ENCODE data around the gene SNX9. TPM values are rescaled to one million over a fixed set of nuclear protein-coding genes. Genes with fewer than 3 reads are reported as not detected.

The SNX9 gene
- total and polyA plus RNA-seq, 9 donors = 20.2 to 36.9 (median 27.1) TPM

DNA sequence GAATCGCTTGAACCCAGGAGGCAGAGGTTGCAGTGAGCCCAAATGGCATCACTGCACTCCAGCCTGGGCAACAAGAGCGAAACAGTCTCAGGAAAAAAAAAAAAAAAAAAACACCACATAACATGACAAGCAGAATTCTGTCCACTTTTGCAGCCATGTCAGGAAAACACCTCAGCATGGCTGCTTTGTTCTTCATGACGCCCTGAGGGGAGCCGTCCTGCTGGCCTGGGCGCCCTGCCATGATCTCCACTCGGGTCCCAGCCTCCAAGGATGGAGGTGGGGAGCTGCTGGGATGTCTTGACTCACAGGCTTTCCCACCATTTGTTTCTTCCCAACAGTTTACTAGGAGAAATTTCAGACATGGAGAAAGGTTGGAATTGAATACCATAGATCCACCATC lies 42.2 kb downstream of the SNX9 start:
- Histone ChIP-seq H3K27ac (ENCODE audit: low read length) (no peak overlapping the region), H3K4me1 (ENCODE audit: control insufficient read depth, insufficient read depth, low read length) (no peaks in the 10 kb centered on the region), H3K27me3 (ENCODE audit: control insufficient read depth, insufficient read depth, low read length) (no peaks in the 10 kb centered on the region), H3K36me3 (ENCODE audit: control insufficient read depth, insufficient read depth, low read length) (peaks cover 16% of the 10 kb centered on the region), H3K9me3 (replicated peaks; ENCODE audit: control insufficient read depth, low read depth, low read length) (no peaks in the 10 kb centered on the region), H3K4me3 (ENCODE audit: low read length) (no peak overlapping the region)
- DNase-seq = no peak
- WGBS (ENCODE audit: insufficient coverage) = 87% methylated on average over 3 of the region's 6 CpGs

DNA sequence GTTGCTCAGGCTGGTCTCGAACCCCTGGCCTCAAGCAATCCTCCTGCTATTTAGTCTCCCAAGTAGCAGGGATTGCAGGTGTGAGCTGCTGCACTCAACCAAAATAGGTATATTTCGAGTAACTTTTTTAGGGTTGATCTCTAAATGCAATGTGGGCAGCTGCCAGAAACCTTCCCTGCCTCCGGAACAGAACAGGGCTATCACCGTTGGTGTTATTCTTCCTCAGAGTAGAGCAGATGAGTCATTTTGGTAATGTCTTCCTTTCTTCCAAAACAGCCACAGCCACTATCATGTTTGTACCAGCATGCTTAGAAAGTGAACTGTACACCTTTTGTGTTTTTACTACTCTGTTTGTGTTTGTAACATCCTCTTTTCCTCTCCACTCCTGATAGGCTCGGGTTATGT lies 44.1 kb downstream of the SNX9 start:
- H3K9me3 ChIP-seq (replicated peaks; ENCODE audit: control insufficient read depth, low read depth, low read length) = no peaks in the 10 kb centered on the region
- H3K4me1 ChIP-seq (ENCODE audit: control insufficient read depth, insufficient read depth, low read length) = no peaks in the 10 kb centered on the region
- no peaks in the 10 kb centered on the region for H3K27me3 ChIP-seq (ENCODE audit: control insufficient read depth, insufficient read depth, low read length)
- H3K36me3 ChIP-seq (ENCODE audit: control insufficient read depth, insufficient read depth, low read length) = peaks cover 23% of the 10 kb centered on the region
- no peak for DNase-seq
- H3K27ac ChIP-seq (ENCODE audit: low read length) = no peak overlapping the region
- H3K4me3 ChIP-seq (ENCODE audit: low read length) = no peak overlapping the region
- WGBS (ENCODE audit: insufficient coverage) = 60% methylated on average over 2 of the region's 5 CpGs

DNA sequence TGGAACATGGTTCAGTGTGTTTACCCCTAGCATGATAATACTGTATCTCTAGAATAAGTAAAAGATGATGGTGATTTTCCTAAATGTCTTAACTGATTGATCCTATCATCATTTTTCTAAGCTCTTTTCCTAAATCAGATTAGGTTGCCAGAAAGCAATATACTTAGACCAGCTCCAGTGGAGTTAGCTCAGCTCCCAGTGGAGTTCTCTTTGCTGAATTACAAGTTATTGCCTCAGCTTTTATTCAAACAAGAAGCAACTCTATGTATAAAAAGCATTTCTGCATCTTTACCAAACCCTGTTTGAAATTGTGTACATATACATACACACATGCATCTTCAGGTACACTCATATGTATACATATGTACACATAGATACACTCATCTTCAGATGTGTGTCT lies 44.9 kb downstream of the SNX9 start:
- peak; percentile 58 for DNase-seq
- no peaks in the 10 kb centered on the region for H3K9me3 ChIP-seq (replicated peaks; ENCODE audit: control insufficient read depth, low read depth, low read length)
- H3K27ac ChIP-seq (ENCODE audit: low read length) = peak overlapping the region; percentile 10
- no peak overlapping the region for H3K4me3 ChIP-seq (ENCODE audit: low read length)
- peaks cover 26% of the 10 kb centered on the region for H3K36me3 ChIP-seq (ENCODE audit: control insufficient read depth, insufficient read depth, low read length)
- no peaks in the 10 kb centered on the region for H3K27me3 ChIP-seq (ENCODE audit: control insufficient read depth, insufficient read depth, low read length)
- no peaks in the 10 kb centered on the region for H3K4me1 ChIP-seq (ENCODE audit: control insufficient read depth, insufficient read depth, low read length)

DNA sequence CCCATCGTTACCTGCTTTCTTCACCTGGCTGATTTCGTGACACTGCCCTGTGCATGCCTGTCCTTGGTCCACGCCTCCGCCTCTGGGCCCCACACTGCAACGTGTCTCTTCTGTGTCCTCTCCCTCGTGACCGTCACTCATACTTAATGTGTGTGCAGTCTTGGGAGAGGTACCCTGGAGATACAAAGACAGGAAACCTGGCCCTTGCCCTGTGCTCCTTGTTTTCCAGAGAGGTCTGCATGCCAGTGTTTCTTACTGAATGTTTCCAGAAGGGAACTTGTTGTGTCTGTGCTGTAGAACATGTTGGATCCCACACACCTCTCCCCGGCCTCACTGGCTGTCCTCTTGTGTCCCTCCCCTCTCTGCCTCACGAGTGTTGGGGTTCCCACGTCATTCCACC lies 45.8 kb downstream of the SNX9 start:
- DNase-seq = peak; percentile 17
- H3K36me3 ChIP-seq (ENCODE audit: control insufficient read depth, insufficient read depth, low read length) = peaks cover 29% of the 10 kb centered on the region
- H3K4me1 ChIP-seq (ENCODE audit: control insufficient read depth, insufficient read depth, low read length) = no peaks in the 10 kb centered on the region
- H3K4me3 ChIP-seq (ENCODE audit: low read length) = no peak overlapping the region
- H3K27me3 ChIP-seq (ENCODE audit: control insufficient read depth, insufficient read depth, low read length) = no peaks in the 10 kb centered on the region
- H3K9me3 ChIP-seq (replicated peaks; ENCODE audit: control insufficient read depth, low read depth, low read length) = no peaks in the 10 kb centered on the region
- 85% methylated on average over 10 of the region's 10 CpGs for WGBS (ENCODE audit: insufficient coverage)
- no peak overlapping the region for H3K27ac ChIP-seq (ENCODE audit: low read length)

DNA sequence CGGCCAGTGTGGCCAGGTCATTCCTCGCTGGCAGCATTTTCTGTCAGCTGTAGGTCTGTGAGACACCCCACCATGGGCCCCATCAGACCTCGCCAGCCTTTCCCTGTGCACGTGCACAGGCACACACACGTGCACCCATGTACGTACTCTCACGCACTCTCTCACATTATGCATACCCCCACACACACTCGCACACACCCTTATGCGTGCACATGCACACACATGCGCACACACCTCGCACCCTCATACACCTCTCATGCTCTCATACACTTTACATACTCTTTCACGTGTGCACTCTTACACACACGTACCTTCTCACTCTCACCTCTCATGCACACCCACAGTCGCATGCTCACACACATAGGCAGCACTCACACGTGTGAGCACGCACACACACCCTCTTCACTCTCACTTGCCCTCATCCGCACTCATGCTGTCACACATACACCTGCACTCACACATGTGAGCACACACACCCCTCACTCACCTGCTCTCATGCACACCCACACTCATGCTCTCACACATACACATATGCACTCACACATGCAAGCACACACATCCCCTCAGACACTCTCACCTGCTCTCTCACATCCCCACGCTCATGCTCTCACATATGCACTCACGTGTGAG lies 46.7 kb downstream of the SNX9 start:
- no peak for DNase-seq
- Histone ChIP-seq H3K27me3 (ENCODE audit: control insufficient read depth, insufficient read depth, low read length) (no peaks in the 10 kb centered on the region), H3K4me1 (ENCODE audit: control insufficient read depth, insufficient read depth, low read length) (no peaks in the 10 kb centered on the region), H3K9me3 (replicated peaks; ENCODE audit: control insufficient read depth, low read depth, low read length) (no peaks in the 10 kb centered on the region), H3K36me3 (ENCODE audit: control insufficient read depth, insufficient read depth, low read length) (peaks cover 32% of the 10 kb centered on the region), H3K4me3 (ENCODE audit: low read length) (no peak overlapping the region), H3K27ac (ENCODE audit: low read length) (no peak overlapping the region)
- 90% methylated on average over 19 of the region's 19 CpGs for WGBS (ENCODE audit: insufficient coverage)

DNA sequence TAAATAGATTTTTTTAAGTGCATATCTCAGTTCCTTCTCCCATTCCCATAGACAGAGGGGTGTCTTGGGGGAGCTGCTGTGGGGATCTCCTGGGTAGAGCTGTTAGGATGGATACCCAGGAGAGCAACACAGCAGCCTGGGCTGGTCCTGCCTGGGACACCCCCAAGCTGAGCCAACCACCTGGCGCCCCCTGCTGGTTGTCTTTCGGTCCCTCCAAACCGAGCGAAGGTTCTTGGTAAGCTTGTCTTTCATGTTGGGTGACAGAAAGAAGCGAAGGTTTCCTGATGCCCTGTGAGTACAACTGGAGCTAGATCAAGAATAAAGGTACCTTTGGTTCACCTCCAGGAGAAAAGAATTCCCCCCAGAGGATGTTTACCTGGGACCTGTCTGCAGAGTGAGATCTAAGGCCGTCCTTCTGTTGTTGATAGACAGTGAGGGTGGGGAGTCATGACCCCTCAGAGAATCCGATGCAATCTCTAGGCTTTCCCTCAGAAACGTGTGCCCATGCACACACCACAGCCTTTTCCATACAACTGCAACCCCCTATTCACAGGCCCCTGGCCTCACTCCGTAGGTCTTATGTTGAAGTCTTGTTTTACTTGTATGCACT lies 50.8 kb downstream of the SNX9 start:
- H3K27ac ChIP-seq (ENCODE audit: low read length) = no peak overlapping the region
- no peaks in the 10 kb centered on the region for H3K4me1 ChIP-seq (ENCODE audit: control insufficient read depth, insufficient read depth, low read length)
- 69% methylated on average over 3 of the region's 9 CpGs for WGBS (ENCODE audit: insufficient coverage)
- H3K36me3 ChIP-seq (ENCODE audit: control insufficient read depth, insufficient read depth, low read length) = peaks cover 46% of the 10 kb centered on the region
- no peaks in the 10 kb centered on the region for H3K9me3 ChIP-seq (replicated peaks; ENCODE audit: control insufficient read depth, low read depth, low read length)
- no peak overlapping the region for H3K4me3 ChIP-seq (ENCODE audit: low read length)
- peak; percentile 52 for DNase-seq
- H3K27me3 ChIP-seq (ENCODE audit: control insufficient read depth, insufficient read depth, low read length) = no peaks in the 10 kb centered on the region

DNA sequence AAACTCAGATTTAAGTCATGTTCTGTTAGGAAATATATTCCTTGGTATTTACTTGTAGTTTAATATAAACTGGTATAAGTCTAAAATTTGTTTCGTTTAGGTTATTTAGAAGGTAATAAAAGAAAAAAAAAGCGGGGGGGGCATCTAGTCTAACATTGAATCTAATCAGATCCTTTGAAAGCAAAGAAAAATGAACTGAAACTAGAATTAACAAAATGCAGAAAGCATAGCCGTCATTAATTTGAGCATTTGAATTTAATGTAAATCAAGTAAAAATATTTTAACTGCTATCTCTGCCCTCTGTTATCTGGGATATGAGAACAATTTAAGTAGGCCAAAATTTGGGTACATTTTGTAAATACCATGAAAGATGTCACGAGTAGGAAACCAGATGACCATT lies 54.1 kb downstream of the SNX9 start:
- H3K27me3 ChIP-seq (ENCODE audit: control insufficient read depth, insufficient read depth, low read length) = no peaks in the 10 kb centered on the region
- H3K9me3 ChIP-seq (replicated peaks; ENCODE audit: control insufficient read depth, low read depth, low read length) = no peaks in the 10 kb centered on the region
- no CpG with 5 or more reads among the region's 4 CpGs for WGBS (ENCODE audit: insufficient coverage)
- peaks cover 30% of the 10 kb centered on the region for H3K36me3 ChIP-seq (ENCODE audit: control insufficient read depth, insufficient read depth, low read length)
- no peak overlapping the region for H3K4me3 ChIP-seq (ENCODE audit: low read length)
- no peaks in the 10 kb centered on the region for H3K4me1 ChIP-seq (ENCODE audit: control insufficient read depth, insufficient read depth, low read length)
- DNase-seq = no peak
- H3K27ac ChIP-seq (ENCODE audit: low read length) = no peak overlapping the region

DNA sequence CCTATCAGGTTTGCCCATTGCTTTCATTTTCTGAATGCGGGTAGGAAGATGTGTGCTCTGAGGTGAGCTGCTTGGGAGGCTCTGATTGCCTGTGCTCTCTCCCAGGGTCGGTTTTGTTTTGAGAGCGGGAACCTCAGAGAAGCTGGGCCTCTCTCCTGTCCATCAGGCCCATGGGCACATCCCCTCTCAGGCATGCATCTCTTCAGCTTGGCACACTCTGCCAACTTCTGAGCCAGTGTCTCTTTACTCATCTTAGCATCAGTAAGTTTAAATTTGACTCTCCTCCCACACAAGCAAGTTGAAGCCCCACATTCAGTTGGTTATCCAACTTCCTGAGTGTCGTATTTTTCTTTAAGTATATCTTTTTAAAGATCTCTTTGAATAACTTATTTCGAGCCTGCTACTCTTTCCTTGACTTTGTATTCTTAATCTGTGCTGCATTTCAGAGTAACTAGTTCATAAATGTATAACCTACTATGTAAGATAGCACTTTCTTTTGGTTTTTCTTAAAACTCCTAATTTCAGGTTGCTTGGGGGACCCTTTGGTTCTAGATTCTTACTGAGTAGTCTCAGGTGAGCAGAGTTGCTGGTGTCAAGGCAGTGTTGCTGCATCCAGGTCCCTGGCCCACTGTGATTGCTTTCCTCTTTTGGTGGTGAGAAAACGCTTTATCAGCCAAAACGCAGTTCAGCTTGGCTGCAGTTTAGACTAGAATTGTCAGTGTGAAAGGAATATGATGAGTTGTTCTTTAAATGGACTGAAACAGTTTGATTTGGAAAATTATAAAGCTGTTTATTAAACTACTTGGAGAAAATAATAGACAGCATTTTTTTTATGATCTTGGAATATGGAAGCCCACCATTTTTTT lies 54.8 kb downstream of the SNX9 start:
- Histone ChIP-seq H3K4me1 (ENCODE audit: control insufficient read depth, insufficient read depth, low read length) (no peaks in the 10 kb centered on the region), H3K4me3 (ENCODE audit: low read length) (no peak overlapping the region), H3K36me3 (ENCODE audit: control insufficient read depth, insufficient read depth, low read length) (peaks cover 29% of the 10 kb centered on the region), H3K27me3 (ENCODE audit: control insufficient read depth, insufficient read depth, low read length) (no peaks in the 10 kb centered on the region), H3K9me3 (replicated peaks; ENCODE audit: control insufficient read depth, low read depth, low read length) (no peaks in the 10 kb centered on the region), H3K27ac (ENCODE audit: low read length) (no peak overlapping the region)
- no peak for DNase-seq
- 94% methylated on average over 2 of the region's 7 CpGs for WGBS (ENCODE audit: insufficient coverage)

DNA sequence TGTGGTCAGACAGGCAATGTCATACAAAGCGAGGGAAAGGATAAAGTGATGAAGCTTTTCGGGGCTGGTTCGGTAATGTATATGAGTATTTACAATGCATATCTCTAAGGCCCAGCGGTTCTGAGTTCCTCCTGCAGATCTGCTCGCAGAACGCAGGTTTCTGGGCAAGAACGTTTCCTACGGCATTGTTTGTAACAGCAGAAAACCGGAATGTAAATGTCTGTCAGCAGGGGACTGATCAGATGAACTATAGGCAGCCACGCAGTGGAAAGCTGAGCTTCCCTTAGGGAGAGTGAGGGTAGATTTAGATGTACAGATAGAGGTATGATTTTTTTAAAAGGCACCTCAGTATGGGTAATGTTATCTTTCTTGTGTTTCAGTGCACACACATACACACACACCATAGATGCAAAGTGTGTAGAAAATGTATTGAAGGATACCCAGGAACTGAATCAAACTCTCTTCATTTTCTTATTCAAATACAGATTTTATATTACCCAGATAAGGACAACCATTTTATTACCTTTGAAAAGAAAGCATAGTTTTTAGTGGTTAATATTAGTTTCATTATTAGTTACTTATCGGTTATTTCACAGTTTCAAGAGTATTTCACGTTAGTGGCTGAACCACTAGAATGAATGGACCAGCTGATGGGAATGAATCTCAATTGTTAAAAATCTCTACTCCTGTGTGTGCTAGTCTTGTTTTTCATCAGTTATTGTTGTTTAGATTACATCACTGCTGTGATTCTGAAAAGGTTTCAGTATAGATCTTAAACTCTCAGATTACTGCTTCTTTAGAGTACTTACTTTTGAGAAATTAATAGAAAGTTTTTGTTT lies 56.2 kb downstream of the SNX9 start:
- Histone ChIP-seq H3K36me3 (ENCODE audit: control insufficient read depth, insufficient read depth, low read length) (peaks cover 23% of the 10 kb centered on the region), H3K4me3 (ENCODE audit: low read length) (no peak overlapping the region), H3K4me1 (ENCODE audit: control insufficient read depth, insufficient read depth, low read length) (no peaks in the 10 kb centered on the region), H3K27ac (ENCODE audit: low read length) (no peak overlapping the region), H3K9me3 (replicated peaks; ENCODE audit: control insufficient read depth, low read depth, low read length) (no peaks in the 10 kb centered on the region), H3K27me3 (ENCODE audit: control insufficient read depth, insufficient read depth, low read length) (no peaks in the 10 kb centered on the region)
- no peak for DNase-seq
- WGBS (ENCODE audit: insufficient coverage) = 50% methylated on average over 10 of the region's 12 CpGs

DNA sequence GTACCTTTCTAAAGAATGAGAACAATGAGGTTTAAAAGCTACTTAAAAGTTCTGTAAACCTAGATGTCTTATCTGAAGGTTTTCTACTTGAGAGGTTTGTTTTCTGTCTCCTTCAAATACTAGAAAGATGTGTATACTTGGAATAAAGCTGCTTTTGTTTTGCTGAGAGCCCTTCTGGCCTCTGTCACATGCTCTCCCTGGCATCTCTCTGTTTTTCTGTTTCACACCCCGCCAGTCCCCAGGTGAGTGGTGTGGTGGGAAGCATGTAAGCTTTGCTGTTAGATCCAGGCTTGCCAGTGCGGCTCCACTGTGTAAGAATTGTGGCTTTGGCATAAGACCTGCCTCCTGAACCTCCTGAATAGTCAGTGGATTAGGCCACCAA lies 56.8 kb downstream of the SNX9 start:
- no peak for DNase-seq
- no peaks in the 10 kb centered on the region for H3K4me1 ChIP-seq (ENCODE audit: control insufficient read depth, insufficient read depth, low read length)
- no peak overlapping the region for H3K27ac ChIP-seq (ENCODE audit: low read length)
- H3K9me3 ChIP-seq (replicated peaks; ENCODE audit: control insufficient read depth, low read depth, low read length) = no peaks in the 10 kb centered on the region
- H3K27me3 ChIP-seq (ENCODE audit: control insufficient read depth, insufficient read depth, low read length) = no peaks in the 10 kb centered on the region
- no CpG with 5 or more reads among the region's 2 CpGs for WGBS (ENCODE audit: insufficient coverage)
- H3K36me3 ChIP-seq (ENCODE audit: control insufficient read depth, insufficient read depth, low read length) = peaks cover 22% of the 10 kb centered on the region
- no peak overlapping the region for H3K4me3 ChIP-seq (ENCODE audit: low read length)
